NCI-H524 (cell line): Measurements from ENCODE around the gene NHLRC4.

Experiments used
- DNase-seq, 2 experiments: peaks; one replicate each; lab custom pipeline; 2025; lab: John Stamatoyannopoulos, UW

Gene NHLRC4

DNA sequence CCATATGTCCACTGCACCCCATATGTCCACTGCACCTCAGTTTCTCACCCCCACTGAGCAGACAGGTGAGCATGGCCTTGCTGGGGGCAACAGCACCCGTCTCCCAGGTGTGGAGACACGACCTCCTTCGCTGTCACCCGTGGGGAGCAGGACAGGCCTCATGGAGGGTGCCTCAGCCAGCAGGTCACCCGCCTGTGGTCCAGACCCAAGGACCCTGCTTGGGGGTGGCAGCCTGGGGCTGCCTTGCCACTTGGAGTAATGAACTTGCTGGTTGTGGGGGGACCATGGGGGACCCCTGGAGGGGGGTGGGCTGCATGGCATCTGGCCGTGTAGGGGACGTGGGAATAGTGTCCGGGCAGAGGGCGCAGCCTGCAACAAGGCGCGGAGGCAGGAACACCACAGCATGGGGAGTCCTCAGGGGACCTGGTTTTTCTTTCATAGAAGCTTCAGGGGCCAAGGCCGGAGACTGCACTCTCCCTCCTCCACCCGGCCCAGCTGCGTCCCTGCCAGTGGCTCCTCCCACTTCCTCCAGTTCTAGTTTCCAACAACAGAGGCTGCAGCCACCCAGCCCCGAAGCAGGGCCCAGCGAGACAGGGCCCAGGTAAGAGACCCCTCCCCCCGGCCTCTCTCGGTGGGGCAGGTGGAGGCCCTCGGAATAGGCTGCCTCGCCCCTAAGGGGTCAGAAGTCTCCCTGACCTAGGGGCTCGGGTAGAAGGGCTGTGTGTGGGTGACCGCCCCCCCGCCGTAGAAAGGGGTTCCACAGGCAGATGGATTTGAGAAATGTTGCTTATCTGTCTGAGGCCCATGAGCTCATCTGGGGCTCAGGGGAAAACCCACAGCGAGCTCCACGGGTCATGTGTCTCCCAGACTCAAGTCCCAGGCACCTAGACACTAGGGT, at the start of gene NHLRC4:
TSS of gene NHLRC4 (plus strand) at position 531 of the 898 bp plus-strand sequence. CDS start 1,043 bp downstream, outside the sequence.
- DNase-seq = no peak

DNA sequence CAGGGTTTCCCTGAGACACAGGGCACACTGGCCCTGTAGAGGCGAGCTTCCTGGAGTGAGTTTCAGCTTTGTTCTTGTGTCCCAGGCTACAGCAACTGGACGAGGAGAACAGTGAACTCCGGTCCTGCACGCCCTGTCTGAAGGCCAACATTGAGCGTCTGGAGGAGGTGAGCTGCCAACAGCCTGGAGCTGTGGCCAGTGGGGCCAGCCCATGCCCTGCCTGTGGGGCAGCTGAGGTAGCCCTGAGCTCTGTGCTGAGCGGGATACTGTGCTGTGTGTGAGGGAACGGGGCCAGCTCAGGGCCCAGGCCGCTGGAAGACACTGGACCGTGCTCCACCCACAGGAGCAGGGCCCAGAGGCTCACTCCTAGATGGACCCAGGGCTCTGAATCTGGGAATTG, 47.9 kb upstream of the NHLRC4 start:
- DNase-seq = no peak

- DNase-seq = no peak
Observed at GRCh38 chr16:519425-519824, 47.4 kb upstream of the NHLRC4 start.

- DNase-seq = no peak
Observed at GRCh38 chr16:519841-520687, 46.7 kb upstream of the NHLRC4 start.

- no peak for DNase-seq
Observed at GRCh38 chr16:520847-521246, 46.0 kb upstream of the NHLRC4 start.

DNA sequence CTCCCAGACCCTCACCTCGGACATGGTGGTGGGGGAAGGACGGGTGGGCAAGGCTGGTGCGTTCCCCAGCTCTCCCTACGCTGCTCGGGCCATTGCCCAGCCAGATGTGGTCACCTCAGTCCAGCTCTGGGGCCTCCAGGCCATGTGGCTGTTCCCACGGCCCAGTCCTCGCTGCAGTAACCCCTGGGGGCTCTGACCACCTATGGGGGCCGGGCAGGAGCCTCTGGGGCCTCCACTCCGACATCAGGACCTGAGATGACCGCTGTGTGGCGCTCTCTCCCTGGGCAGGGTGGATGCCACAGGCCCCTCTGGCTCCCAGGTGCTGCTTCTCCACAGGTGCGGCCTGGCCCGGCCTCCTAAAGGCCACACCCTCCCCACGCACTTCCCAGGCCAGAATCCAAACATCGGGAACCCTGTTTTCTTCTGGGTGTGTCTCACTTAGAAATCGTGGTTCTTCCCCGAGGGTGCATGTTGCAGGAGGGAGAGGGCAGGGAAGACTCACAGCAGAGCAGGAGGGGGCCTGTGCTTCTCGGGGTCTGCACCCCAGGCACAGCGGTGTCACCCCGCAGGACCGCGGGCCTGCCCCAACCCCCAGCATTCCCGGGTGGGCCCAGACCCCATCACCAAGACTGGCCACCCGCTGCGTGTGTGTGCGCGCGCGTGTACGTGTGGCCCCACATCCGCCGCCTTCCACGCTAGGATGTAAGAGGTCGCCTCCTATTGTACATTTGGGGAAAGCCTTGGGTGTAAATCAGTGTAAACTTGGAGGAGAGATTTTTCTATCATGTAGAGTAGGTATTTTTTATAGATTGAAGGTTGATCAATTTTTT, 45.2 kb upstream of the NHLRC4 start:
- no peak for DNase-seq

DNA sequence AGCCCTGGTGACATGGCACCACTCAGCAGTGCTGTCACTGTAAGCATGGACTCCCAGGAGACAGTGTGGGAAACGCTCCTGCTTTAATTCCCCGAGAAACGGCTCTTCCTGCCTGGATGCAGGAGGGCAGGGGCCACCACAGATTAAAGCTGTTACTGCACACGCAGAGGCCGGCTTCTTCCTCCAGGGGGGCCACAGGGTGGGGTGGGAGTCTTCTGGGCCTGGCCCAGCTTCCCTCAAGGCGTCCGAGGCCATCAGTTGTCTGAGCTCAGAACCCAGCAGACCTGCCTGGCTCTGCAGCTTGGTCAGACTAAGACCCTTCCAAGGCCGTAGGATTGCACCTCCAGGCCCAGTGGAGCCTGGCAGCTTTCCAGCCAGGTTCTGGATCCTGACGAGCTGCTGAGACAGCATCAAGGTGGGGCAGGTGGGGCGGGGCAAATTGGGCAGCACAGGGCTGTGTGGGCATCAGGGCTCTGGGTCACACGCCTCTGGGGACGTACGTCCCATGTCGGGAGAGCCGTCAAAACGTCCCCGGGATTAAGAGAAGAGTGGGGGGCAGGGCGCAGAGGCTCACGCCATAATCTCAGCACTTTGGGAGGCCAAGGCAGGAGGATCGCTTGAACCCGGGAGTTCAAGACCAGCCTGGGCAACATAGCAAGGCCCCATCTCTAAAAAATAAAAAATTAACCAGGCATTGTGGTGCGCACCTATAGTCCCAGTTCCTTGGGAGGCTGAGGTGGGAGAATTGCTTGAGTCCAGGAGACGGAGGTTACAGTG, 44.3 kb upstream of the NHLRC4 start:
- no peak for DNase-seq

DNA sequence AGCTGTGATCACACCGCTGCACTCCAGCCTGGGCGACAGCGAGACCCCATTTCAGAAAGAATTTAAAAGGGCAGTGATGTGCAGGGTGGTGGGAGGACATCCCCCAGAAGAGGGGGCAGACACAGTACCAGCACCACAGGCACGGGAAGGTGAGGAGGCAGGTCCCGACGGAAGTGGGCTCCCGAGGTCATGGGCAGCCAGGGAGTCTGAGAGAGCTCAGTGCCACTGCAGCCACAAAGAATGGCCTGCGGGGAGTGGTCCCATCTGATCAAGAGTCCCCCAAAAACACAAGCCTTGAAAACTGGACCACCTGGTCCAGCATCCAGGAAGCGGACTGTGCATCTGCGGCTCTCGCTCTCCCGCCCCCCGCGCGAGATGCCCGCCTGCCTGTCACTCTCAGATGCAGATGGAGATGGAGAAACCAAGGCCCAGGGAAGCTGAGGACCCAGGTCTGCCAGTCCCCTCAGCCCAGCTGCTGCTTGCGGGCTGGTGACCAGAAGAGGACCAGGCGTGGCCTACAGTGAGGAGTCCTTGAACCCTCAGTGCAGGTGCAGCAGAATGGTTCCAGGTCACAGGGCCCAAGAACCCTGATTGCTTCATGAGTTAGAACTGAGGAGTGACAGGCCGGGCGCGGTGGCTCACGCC, 43.6 kb upstream of the NHLRC4 start:
- no peak for DNase-seq

DNA sequence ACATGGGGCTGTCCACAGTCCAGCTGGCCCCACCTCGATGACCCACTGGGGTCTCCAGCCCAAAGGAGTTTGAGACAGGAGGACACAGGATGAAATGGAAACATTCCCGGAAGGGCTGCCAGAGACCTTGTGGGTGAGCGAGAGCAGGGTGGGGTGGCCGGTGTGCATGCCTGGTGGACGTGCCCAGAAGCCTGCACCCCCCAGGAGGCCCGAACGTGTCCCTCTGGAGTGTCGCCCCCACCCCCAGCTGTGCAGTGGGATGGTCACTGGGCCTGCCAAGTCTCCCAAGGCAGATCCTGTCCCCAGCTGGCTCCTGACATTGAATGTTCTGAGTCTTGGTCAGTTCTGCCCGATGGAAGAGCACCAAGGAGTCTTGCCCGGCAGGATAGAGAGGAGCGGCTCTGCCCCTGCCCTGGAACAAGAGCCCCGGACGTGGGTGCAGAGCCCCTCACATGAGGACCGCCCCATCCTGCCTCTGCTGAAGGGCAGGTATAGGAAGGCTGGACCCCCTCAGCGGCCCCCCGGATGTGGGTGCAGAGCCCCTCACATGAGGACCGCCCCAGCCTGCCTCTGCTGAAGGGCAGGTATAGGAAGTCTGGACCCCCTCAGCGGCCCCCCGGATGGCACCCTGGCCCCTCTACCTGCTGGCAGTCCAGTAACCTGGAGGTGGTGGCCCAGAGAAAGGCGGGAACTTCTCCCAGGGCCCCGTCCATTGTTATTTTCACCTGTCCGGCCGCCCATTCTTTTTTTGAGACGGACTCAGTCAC, 42.3 kb upstream of the NHLRC4 start:
- DNase-seq = no peak

GRCh38 chr16:525123-525519, 41.7 kb upstream of the NHLRC4 start:
- no peak for DNase-seq

DNA sequence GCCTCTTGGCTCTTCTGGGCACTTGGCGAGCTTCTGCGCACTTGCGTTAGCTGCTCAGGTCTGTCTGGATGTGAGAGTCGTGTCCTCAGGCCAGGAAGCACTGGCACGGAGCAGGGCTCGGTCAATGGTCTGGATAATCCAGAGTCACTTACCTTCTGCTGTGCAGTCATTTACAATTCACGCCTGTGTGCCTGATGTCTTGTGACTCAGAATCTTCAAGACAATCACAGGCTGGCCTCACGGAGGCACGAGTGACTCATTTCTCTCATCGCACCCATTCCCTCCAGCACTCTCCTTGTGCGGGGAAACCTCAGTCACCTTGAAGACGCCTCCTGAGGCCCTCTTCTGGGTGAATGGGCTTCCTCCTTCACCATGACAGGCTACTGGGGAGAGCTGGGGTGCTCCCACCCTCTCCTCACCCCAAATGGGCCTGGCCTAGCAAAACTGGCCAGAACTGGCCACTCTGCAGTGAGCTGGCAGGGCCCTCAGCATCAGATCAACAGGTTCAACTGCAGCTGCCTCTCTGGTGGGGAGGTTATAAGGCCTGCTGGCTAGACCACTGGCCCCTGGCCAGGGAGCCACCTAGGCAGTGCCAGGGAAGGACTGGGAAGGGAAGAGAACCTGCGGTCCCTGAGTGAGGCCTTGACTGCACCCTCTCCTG, 41.2 kb upstream of the NHLRC4 start:
- no peak for DNase-seq

- DNase-seq = peak in 1 of 2 experiments; percentile 42
Observed at GRCh38 chr16:526181-527014, 40.4 kb upstream of the NHLRC4 start.

- DNase-seq = peak; percentile 83 to 91
Observed at GRCh38 chr16:527015-527903, 39.5 kb upstream of the NHLRC4 start, which contains the start of gene CAPN15. Gene CAPN15 (plus strand): TSS chr16:527712. CDS start chr16:546839, 19,127 bp downstream.

DNA sequence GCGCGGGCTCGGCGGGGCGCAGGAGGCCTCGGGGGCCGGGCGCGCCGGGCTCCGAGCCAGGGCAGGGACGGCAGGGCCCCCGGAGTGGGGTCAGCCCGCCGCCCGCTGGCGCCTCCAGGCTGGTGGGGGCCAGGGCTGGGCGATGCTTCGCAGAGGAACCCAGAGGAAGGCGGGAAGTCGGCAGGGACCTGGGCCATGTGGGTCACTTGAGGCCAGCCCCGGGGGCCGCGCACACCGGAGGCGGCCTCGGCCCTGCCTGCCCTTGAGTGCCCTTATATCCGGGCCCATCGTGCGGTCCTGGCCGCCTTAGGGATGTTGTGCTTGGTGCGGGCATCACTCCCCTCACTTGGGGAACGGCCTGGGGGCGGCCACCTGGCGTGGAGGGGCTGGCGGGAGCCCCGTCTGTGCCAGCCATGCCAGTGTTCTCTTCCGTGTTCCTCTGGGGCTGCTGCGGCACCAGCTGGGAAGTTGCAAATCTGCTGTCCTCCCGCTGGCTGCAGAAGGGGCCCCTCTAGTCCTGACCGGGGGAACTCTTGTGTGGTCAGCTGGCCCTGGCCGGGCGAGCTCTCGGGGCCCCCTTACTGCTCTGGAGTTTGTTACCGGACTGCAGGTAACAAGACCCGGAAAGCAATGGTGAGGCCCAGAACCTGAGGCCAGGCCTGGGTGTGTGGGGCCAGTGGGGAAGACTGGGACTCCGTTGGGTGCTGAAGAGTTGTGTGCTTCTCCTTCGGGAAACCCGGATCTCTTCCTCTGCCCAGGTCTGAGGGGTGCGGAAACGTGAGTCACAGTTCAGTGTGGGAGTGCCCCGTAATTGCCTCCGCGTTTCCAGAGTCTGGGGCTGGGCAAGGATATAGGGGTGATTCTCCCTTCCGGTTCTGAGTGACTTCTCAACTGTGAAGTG, 38.4 kb upstream of the NHLRC4 start:
- peak in 1 of 2 experiments; percentile 32 for DNase-seq

- no peak for DNase-seq
Observed at GRCh38 chr16:529012-529575, 37.7 kb upstream of the NHLRC4 start.
